H1 (cell line): ENCODE measurements around the gene CHD1L. TPM values are rescaled to one million over a fixed set of nuclear protein-coding genes. Genes with fewer than 3 reads are reported as not detected.
"Not testable (repeated sequence)": the region's sequence is repeated elsewhere in the genome, so short reads cannot be mapped to it uniquely, and the experiment has no call there.

ENCODE experiments used
- CTCF ChIA-PET: fragments of 300-600 bp; sonication (Branson Sonifier 250); formaldehyde crosslinking; loops from one replicate; lab custom pipeline; 2021; ENCODE audit not compliant: partially characterized antibody; lab: Charles Lee
- POLR2A ChIA-PET: fragments of 300-600 bp; sonication (Branson Sonifier 250); formaldehyde crosslinking; loops from one replicate; lab custom pipeline; 2021; ENCODE audit warnings: inconsistent platforms; ENCODE audit not compliant: partially characterized antibody; lab: Charles Lee
- DNase-seq, 2 experiments: peaks; one replicate each; pipeline versions ENCODE4 v3.0.0 to v3.0.0-alpha.2; 2010 to 2022; ENCODE audit warnings: low spot score in 2 of 2, low read depth in 1 of 2, mixed read lengths in 1 of 2
- FAIRE-seq: peaks from 2 replicates; lab custom pipeline; 2011; peaks lifted over from hg19 to GRCh38; lab: Jason Lieb, UNC
- H2AFZ ChIP-seq: 2 replicates; pipeline ENCODE4 v1.8.1; 2012; ENCODE audit warnings: low read length, inconsistent platforms
- H2AK5ac ChIP-seq: 2 replicates; pipeline ENCODE4 v1.6.1; 2013; ENCODE audit warnings: low read depth, low read length
- H2BK120ac ChIP-seq: replicated peaks from 2 replicates; pipeline ENCODE3; 2013; ENCODE audit warnings: low read depth, low read length, inconsistent platforms
- H2BK12ac ChIP-seq: 2 replicates; pipeline ENCODE4 v1.6.1; 2013; ENCODE audit warnings: low read depth, low read length
- H2BK15ac ChIP-seq: 2 replicates; pipeline ENCODE4 v1.6.1; 2013; ENCODE audit warnings: low read length
- H2BK20ac ChIP-seq: 2 replicates; pipeline ENCODE4 v1.6.1; 2013; ENCODE audit warnings: low read length
- H2BK5ac ChIP-seq: 2 replicates; pipeline ENCODE4 v1.6.1; 2013; ENCODE audit warnings: low read depth, low read length
- H3K14ac ChIP-seq: 2 replicates; pipeline ENCODE4 v1.6.1; 2013; ENCODE audit warnings: inconsistent platforms; ENCODE audit not compliant: insufficient read length
- H3K18ac ChIP-seq: 2 replicates; pipeline ENCODE4 v1.6.1; 2013; ENCODE audit warnings: low read length; ENCODE audit errors: extremely low read depth
- H3K23ac ChIP-seq: 2 replicates; pipeline ENCODE4 v1.6.1; 2013; ENCODE audit warnings: inconsistent platforms; ENCODE audit not compliant: insufficient read length
- H3K23me2 ChIP-seq: 2 replicates; pipeline ENCODE4 v1.6.1; 2013; ENCODE audit warnings: low read depth, low read length
- H3K27ac ChIP-seq: 2 replicates; pipeline ENCODE4 v1.6.1; 2011; ENCODE audit warnings: low read depth, low read length, inconsistent platforms
- H3K27me3 ChIP-seq, 4 experiments: replicated peaks in 1 of 4; 1 replicate in 1 of 4; 2 replicates in 3 of 4; pipeline versions ENCODE4 v1.6.1 to v1.8.1; 2011 to 2013; ENCODE audit warnings: low read length in 3 of 4, mild to moderate bottlenecking in 3 of 4, inconsistent platforms in 2 of 4, mixed read lengths in 2 of 4, moderate library complexity in 1 of 4; ENCODE audit not compliant: control insufficient read depth in 3 of 4, insufficient read depth in 3 of 4; ENCODE audit errors: extremely low read depth in 1 of 4
- H3K36me3 ChIP-seq, 4 experiments: 2 replicates each; pipeline versions ENCODE4 v1.6.1 to v1.8.1; 2011 to 2013; ENCODE audit warnings: mild to moderate bottlenecking in 4 of 4, low read length in 3 of 4, moderate library complexity in 2 of 4, control low read depth in 1 of 4, inconsistent platforms in 1 of 4; ENCODE audit not compliant: insufficient read depth in 4 of 4, control insufficient read depth in 2 of 4
- H3K4ac ChIP-seq: replicated peaks from 2 replicates; pipeline ENCODE3; 2013; ENCODE audit warnings: low read length, low read depth, mixed read lengths, inconsistent platforms; ENCODE audit not compliant: insufficient read length
- H3K4me1 ChIP-seq, 4 experiments: replicated peaks in 1 of 4; 1 replicate in 1 of 4; 2 replicates in 3 of 4; pipeline versions ENCODE4 v1.6.1 to v1.8.1; 2011 to 2013; ENCODE audit warnings: low read length in 3 of 4, inconsistent platforms in 2 of 4, mixed read lengths in 1 of 4; ENCODE audit not compliant: insufficient read depth in 4 of 4, control insufficient read depth in 3 of 4
- H3K4me2 ChIP-seq, 2 experiments: 2 replicates each; pipeline versions ENCODE4 v1.6.1 to v1.8.1; 2011 to 2013; ENCODE audit warnings: low read depth in 2 of 2, low read length in 2 of 2, control low read depth in 1 of 2, inconsistent platforms in 1 of 2, mild to moderate bottlenecking in 1 of 2; ENCODE audit not compliant: insufficient read depth in 1 of 2
- H3K4me3 ChIP-seq, 4 experiments: fragments of 200-600, 300-600 bp in 1 of 4; sonication (generic), shearing (Covaris generic), sonication (Bioruptor Twin) in 1 of 4; 2 replicates each; pipeline versions ENCODE4 v1.5.1 to v1.8.1; 2011 to 2016; ENCODE audit warnings: low read length in 4 of 4, low read depth in 3 of 4, control low read depth in 2 of 4, inconsistent platforms in 2 of 4, mild to moderate bottlenecking in 2 of 4, mixed read lengths in 1 of 4, moderate library complexity in 1 of 4; ENCODE audit not compliant: insufficient read depth in 2 of 4; ENCODE audit errors: extremely low read depth in 1 of 4
- H3K56ac ChIP-seq: replicated peaks from 2 replicates; pipeline ENCODE3; 2013; ENCODE audit warnings: low read depth, mild to moderate bottlenecking, mixed read lengths, low read length, inconsistent platforms; ENCODE audit not compliant: insufficient read length
- H3K79me1 ChIP-seq: 2 replicates; pipeline ENCODE4 v1.6.1; 2013; ENCODE audit warnings: low read depth, low read length, control low read depth
- H3K79me2 ChIP-seq, 2 experiments: 2 replicates each; pipeline versions ENCODE4 v1.6.1 to v1.8.1; 2012 to 2013; ENCODE audit warnings: low read length in 2 of 2, mild to moderate bottlenecking in 2 of 2, inconsistent platforms in 1 of 2; ENCODE audit not compliant: insufficient read depth in 2 of 2, control insufficient read depth in 1 of 2
- H3K9ac ChIP-seq, 4 experiments: replicated peaks in 1 of 4; 1 replicate in 1 of 4; 2 replicates in 3 of 4; pipeline versions ENCODE4 v1.6.1 to v1.8.1; 2011 to 2013; ENCODE audit warnings: low read depth in 3 of 4, low read length in 3 of 4, control low read depth in 2 of 4, mild to moderate bottlenecking in 2 of 4, moderate library complexity in 2 of 4, inconsistent platforms in 1 of 4; ENCODE audit errors: extremely low read depth in 1 of 4
- H3K9me3 ChIP-seq, 2 experiments: 2 replicates each; pipeline versions ENCODE4 v1.6.1 to v1.8.1; 2012 to 2013; ENCODE audit warnings: mild to moderate bottlenecking in 2 of 2, moderate library complexity in 2 of 2, control low read depth in 1 of 2, inconsistent platforms in 1 of 2, low read depth in 1 of 2, low read length in 1 of 2, mixed read lengths in 1 of 2; ENCODE audit not compliant: insufficient read depth in 2 of 2
- H4K20me1 ChIP-seq, 2 experiments: replicated peaks in 1 of 2; 2 replicates each; pipeline versions ENCODE3 to v1.8.1; 2011 to 2013; ENCODE audit warnings: inconsistent platforms in 2 of 2, low read length in 2 of 2, mild to moderate bottlenecking in 1 of 2; ENCODE audit not compliant: insufficient read depth in 2 of 2, control insufficient read depth in 1 of 2
- H4K5ac ChIP-seq: 2 replicates; pipeline ENCODE4 v1.6.1; 2013; ENCODE audit warnings: low read length, low read depth, mixed read lengths, inconsistent platforms; ENCODE audit not compliant: insufficient read length
- H4K8ac ChIP-seq: 2 replicates; pipeline ENCODE4 v1.8.0; 2013; ENCODE audit warnings: mild to moderate bottlenecking, moderate library complexity, low read length, inconsistent platforms; ENCODE audit not compliant: insufficient read depth; ENCODE audit errors: extremely low read depth
- H4K91ac ChIP-seq: replicated peaks from 2 replicates; pipeline ENCODE3; 2013; ENCODE audit warnings: low read length, mixed read lengths, inconsistent platforms; ENCODE audit not compliant: insufficient read length
- WGBS, 2 experiments: shearing (Covaris generic) in 1 of 2; methylation state at CpG; one replicate each; pipeline versions ENCODE4 v1.1.6 to v1.1.7; 2013 to 2015; ENCODE audit warnings: low lambda C conversion rate in 2 of 2, mixed read lengths in 2 of 2, inconsistent platforms in 1 of 2, low coverage in 1 of 2, missing lambda C conversion rate in 1 of 2; ENCODE audit not compliant: insufficient replicate concordance in 2 of 2, insufficient coverage in 1 of 2, insufficient read length in 1 of 2; ENCODE audit errors: extremely low coverage in 1 of 2, missing lambda C conversion rate in 1 of 2; 5-methylcytosine and 5-hydroxymethylcytosine counted together
- polyA plus RNA-seq, 7 experiments: library from polyadenylated mRNA; depleted of rRNA in 3 of 7; stranded (reverse) in 5 of 7; unstranded in 2 of 7; fragments of >200 nt in 5 of 7; fragments of 200-250 nt in 2 of 7; gene quantifications; 1 replicate in 5 of 7; 2 replicates in 1 of 7; 4 replicates in 1 of 7; pipeline versions ENCODE4 v1.2.1 to v1.2.3, GENCODE V29; 2011 to 2013; ENCODE audit warnings: missing spikeins in 2 of 7, mixed read lengths in 2 of 7
- total RNA-seq: library from RNA; stranded (reverse); fragmentation: NEBNext Ultra II Directional; extraction: Animal tissue kit (Norgen Biotek cat#: 25700); gene quantifications from 2 replicates; pipeline ENCODE4 v1.2.1, GENCODE V29; 2021

CHD1L gene
- total and polyA plus RNA-seq, 2 of the 8 experiments (the other 6 are each of a cell fraction or from before 2014, with no cell fraction given), result 20.2 to 51.2 TPM

GRCh38 chr1:147231032-147231431 lies 11.5 kb upstream of the CHD1L start:
- H3K27me3 ChIP-seq, H2AFZ ChIP-seq, H4K8ac ChIP-seq, H2BK12ac ChIP-seq, POLR2A ChIA-PET, H3K4me1 ChIP-seq, H2BK20ac ChIP-seq, H3K79me1 ChIP-seq, DNase-seq, H3K4me3 ChIP-seq, H3K56ac ChIP-seq, H4K91ac ChIP-seq, H4K5ac ChIP-seq, H3K18ac ChIP-seq, H2BK15ac ChIP-seq, CTCF ChIA-PET, FAIRE-seq, H3K23me2 ChIP-seq, H3K4ac ChIP-seq, H4K20me1 ChIP-seq, H2BK120ac ChIP-seq, H3K9ac ChIP-seq, H2AK5ac ChIP-seq, H3K23ac ChIP-seq, H3K4me2 ChIP-seq, H3K36me3 ChIP-seq, H2BK5ac ChIP-seq, H3K27ac ChIP-seq, H3K79me2 ChIP-seq, H3K14ac ChIP-seq: not testable (repeated sequence)
- H3K9me3 ChIP-seq, result peaks cover 10 to 20% of the 10 kb centered on the region in 2 experiments
- 90% methylated on average over 4 of the region's 5 CpGs; no CpG with 5 or more reads in 1 of the 2 experiments for WGBS, 2 experiments

GRCh38 chr1:147233903-147234302 lies 8.6 kb upstream of the CHD1L start:
- H2BK15ac ChIP-seq, H3K4me3 ChIP-seq, H3K23ac ChIP-seq, DNase-seq, H3K36me3 ChIP-seq, H2BK120ac ChIP-seq, H3K4ac ChIP-seq, H3K14ac ChIP-seq, H2BK20ac ChIP-seq, H3K23me2 ChIP-seq, H3K4me1 ChIP-seq, H3K79me2 ChIP-seq, CTCF ChIA-PET, H4K8ac ChIP-seq, H3K56ac ChIP-seq, H3K79me1 ChIP-seq, H4K91ac ChIP-seq, H4K20me1 ChIP-seq, H2AFZ ChIP-seq, H2BK12ac ChIP-seq, H3K4me2 ChIP-seq, H4K5ac ChIP-seq, H3K27me3 ChIP-seq, H3K9ac ChIP-seq, H3K27ac ChIP-seq, H2AK5ac ChIP-seq, FAIRE-seq, H3K18ac ChIP-seq, H2BK5ac ChIP-seq, POLR2A ChIA-PET: not testable (repeated sequence)
- H3K9me3 ChIP-seq, result peaks cover 16 to 34% of the 10 kb centered on the region in 2 experiments
- WGBS, 2 experiments, result 90% methylated on average over 8 of the region's 8 CpGs; no CpG with 5 or more reads in 1 of the 2 experiments
